HuH-7.5 (cell line): ENCODE measurements around the gene AHRR.
"Not testable (repeated sequence)": the region's sequence is repeated elsewhere in the genome, so short reads cannot be mapped to it uniquely, and the experiment has no call there.

Experiments
- DNase-seq: peaks from one replicate; pipeline ENCODE4 v3.0.0; 2011; ENCODE audit warnings: low spot score

Gene AHRR

DNA sequence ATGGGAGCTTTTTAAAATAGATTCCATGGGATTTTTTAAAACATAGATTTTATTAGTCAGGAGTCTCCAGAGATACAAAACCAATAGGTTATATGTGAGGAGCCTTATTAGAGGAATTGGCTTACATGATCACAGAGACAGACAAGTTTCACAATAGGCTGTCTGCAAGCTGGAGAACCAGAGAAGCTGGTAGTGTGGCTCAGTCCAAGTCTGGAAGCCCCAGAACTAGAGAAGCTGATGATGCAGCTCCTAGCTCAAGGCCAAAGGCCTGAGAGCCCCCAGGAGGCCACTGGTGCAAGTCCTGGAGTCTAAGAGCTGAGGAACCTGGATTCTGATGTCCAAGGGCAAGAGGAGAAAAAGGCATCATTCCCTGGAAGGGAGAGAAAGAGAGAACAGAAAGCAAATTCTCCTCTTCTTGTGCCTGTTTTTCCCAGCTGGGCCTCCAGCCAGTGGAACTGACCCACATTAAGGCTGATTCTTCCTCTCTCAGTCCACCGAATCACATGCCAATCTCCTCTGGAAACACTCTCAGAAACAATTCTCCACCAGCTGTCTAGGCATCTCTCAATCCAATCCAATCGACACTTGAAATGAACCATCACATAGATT, 59.3 kb downstream of the AHRR start:
- no peak for DNase-seq

DNA sequence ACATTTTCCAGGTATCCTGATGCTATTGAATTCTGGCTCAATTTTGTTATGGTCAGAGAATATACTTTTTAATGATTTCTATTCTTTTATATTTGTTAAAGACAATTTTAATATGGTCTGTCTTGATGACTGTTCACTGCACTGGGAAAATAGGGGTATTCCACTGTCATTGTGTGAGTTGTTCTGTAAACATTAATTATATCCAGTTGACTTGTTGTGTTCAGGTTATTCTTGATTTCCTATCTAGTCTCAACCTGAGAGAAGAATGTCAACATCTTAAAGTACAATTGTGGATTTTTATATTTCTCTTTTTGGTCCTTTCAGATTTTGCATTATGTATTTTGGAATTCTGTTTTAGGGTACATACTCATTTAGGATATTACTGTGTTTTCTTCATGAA, 61.6 kb downstream of the AHRR start:
- DNase-seq: no peak

DNA sequence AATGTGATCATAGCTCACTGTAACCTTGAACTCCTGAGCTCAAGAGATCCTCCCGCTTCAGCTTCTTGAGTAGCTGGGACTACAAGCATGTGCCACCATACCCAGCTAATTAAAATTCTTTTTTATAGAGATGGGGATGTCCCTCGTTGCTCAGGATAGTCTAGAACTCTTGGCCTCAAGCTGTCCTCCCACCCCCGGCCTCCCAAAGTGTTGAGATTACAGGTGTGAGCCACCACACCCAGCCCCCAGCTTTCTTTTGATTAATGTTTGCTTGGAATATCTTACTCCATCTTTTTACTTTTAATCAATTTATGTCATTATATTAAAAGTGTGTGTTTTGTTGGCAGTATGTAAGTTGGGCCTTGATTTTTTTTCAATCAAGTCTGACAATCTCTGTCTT, 62.1 kb downstream of the AHRR start:
- no peak for DNase-seq

DNA sequence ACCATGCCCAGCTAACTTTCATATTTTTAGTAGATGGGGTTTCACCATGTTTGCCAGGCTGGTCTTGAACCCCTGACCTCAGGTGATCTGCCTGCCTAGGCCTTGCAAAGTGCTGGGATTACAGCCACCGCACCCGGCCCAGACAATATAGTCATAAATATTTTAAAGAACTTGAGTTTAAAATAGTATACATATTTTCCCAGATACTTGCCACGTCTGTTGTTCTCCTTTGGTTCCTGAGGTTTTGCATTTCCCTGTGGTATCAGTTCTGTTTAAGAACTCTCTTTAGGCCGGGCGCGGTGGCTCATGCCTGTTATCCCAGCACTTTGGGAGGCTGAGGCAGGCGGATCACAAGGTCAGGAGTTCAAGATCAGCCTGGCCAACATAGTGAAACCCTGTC, 63.1 kb downstream of the AHRR start:
- DNase-seq: not testable (repeated sequence)

DNA sequence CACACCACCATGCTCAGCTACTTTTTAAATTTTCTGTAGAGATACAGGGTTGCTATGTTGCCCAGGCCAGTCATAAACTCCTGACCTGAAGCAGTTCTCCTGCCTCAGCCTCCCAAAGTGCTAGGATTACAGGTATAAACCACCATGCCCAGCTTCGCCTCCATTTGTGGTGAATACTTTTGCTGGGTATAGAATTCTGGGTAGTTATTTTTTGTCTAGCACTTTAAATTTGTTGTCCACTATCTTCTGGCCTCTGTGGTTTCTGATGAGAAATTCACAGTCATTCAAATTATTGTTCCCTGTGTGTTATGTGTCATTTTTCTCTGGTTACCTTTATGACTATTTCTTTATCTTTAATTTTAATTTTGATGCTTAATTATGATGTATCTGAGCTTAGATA, 63.8 kb downstream of the AHRR start:
- DNase-seq: no peak

DNA sequence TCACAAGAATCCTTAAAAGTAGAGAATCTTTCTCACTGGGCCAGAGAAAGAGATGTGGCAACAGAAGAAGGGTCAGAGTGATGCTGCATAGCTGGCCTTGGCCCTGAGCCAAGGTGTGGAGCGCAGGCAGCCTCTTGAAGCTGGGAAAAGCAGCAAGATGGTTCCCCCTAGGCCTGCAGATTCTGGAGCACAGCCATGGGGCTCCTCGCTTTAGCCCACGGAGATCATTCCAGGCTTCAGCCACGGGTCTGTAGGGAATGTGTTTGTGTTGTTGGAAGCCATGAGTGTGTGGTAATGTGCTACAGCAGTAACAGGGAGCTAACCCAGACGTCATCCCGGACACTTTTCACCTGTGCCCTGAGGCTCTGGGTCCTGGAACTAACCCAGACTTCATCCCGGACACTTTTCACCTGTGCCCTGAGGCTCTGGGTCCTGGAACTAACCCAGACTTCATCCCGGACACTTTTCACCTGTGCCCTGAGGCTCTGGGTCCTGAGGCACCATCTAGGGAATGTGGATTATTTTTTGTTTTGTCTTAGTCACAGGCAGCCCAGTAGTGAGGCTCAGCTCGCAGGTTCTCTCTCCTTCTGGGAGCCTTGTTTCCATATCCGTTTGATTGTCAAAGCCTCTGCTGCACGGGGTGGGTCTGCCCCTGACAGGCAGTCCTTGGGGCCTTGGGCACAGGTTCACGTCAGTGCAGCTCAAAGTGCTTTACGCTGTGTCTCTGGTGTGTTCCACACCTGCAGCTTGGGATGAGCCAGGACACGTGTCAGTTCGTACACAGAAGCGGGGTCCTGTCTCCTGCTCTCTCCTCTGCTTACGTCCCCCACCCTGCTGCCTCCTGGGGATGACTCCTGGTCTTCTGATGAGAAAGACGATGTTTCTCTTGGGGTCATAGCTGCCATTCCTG, 65.2 kb downstream of the AHRR start:
- no peak for DNase-seq

DNA sequence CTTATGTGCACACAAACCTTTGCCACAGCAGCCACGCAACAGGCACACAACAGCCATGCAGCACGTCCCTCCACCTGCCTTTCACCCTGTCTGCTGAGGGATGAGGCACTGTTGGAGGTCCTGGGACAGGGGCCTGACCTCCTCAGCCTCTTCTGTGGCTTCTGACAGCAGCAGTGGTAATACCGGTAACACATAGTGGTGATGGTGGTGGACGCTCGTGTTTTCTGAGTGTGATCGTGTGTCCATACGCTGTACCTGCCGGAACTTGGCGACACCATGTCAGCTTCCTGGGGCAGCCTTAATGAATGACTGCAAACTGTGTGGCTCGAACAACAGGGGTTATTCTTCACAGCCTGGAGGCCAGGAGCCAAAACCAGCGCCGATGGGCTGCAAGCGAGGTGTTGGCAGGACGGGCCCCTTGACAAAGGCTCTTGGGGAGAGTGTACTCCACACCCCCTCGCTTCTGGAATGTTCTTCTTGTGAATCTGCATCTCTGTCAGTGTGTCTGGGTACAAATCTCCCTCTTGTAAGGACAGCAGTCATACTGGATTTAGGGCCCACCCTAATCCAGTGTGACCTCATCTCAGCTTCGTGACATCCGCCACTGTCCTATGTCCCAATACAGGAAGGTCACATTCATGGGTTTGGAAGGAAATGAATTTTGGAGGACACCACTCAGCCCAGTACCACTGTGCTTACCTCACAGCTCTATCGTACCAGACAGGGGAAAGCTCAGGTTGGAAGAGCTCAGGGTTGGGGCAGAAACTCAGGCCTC, 66.2 kb downstream of the AHRR start:
- no peak for DNase-seq

DNA sequence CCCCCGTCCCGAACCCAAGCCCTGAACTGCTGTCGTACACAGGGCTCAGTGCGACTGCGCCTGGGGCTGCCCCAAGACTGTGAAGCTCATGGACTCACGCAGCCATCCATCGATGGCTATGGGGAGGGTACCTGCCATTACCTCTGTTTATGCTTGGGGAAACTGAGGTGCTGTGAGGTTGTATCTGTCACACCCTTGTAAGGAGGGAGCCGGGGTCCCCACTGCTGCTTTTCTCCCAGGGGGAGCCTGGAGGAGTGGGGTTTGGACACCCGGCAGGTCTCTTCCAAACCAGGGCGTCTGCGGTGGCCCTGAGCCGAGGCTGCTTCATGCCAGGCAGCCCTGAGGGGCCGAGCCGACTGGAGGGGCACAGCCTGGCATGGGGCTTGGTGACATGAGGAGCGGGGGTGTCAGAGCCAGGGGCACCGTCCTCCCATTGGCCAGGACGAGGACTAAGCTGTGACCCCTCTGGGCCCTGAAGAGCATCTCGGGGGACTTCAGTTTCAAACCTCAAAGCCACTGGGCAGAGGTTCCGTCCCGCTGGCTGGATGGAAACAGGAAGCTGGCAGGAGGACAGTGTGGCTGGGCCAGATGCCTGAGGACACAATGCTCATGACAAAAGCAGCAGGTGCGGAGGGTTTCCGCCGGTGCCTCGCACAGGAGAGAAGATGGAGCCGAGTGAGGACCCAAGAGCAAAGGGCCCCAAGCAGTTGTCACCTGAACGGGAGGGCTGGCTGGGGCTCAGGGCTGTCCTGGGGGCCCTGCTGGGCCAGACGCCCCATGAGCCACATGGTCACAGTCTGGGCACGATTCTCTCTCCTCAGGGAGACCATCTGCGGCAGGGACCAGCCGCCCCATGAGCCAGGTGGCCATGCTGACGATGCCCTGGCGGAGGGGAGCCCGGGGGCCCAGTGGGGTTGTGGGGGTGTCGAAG, 67.0 kb downstream of the AHRR start:
- DNase-seq: no peak

DNA sequence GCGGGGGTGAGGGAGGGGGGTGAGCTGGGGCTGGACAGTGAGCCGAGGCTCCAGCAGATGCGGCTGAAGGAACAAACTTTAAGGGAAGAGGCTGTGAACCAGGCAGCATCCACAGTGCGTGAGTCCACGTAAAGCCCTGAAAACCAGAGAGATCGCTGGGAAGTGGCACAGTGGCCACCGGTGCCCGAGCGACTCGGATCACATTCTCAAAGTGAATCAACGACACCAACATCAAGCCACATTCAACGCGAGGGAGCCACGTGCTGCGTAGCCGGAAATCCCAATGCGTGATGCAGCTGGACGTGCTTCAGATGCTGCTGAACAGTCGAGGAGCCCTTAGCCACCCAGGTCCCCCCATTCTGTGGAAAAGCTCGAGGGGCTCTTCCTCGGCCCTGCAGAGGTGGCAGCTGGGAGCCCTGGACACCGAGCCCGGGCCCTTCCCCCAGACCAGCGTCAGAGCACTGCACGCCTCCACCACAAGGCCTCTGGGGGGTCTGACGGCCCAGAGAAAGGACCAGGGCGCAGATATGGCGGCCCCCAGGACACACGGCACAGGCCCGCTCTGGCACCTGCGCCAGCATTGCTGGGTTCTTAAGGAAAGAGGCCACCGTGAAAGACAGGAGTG, 67.8 kb downstream of the AHRR start:
- DNase-seq: no peak

DNA sequence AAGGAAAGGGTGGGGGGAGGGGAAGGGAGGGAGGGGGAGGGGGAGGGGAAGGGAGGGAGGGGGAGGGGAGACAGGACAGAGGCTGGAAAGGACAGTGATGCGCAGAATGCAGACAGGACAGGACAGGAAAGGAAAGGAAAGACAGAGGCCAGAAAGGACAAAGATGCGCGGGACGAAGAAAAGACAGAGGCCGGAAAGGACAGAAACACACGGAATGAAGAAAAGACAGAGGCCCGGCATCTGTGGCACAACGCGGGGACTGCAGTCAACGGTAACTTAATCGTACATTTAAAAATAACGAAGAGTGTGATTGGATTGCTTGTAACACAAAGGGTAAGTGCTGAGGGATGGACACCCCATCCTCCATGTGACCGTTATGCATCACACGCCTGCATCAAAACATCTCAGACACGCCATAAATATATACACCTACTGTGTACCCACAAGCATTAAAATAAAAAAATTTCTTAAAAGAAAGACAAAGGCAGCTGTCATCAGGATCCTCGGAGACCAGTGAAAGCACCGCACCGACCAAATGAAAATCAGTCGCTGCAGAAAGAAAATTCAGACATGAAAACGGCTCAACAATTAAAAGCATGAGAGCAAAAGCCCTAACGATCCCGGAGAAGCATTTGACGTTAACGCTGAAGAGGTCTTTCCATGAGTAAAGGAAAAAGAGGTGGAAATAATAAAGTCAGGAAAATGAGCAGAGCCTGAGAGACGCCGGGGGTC, 68.5 kb downstream of the AHRR start:
- DNase-seq: no peak

DNA sequence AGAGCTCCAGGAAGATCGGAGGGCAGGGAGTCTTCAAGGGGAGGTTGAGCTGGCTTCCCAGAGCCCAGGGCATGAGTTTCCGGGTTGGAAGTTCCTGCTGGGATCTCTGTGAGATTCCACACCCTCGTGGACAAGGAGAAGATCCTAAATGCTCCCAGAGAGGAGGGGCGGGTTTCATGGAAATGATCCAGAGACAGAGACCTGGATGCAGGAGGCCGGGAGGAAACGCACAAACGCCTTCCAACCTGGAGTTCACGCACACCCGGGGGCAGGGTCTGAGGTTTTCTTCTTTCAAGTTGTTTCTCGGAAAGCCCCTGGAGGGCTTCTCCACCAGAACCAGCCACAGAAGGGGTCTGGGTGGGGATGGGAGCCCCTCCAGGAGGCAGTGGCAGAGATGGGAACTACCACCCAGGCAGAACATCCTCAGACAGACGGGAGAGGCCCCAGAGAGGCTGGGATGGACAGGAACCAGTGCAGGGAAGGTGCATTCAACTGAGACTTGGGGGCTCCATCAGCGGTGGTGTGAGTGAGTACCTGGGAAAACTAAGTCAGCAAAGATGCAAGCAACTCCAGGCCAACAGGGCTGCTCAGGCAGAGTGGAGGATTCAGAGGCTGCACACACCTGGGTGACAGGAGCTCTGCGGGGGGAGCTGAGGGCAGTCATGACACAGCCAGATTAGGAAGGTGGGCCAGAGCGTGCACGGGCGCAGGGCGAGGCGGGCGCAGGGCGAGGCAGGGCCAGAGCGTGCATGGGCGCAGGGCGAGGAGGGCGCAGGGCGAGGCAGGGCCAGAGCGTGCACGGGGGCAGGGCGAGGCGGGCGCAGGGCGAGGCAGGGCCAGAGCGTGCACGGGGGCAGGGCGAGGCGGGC, 69.3 kb downstream of the AHRR start:
- no peak for DNase-seq

DNA sequence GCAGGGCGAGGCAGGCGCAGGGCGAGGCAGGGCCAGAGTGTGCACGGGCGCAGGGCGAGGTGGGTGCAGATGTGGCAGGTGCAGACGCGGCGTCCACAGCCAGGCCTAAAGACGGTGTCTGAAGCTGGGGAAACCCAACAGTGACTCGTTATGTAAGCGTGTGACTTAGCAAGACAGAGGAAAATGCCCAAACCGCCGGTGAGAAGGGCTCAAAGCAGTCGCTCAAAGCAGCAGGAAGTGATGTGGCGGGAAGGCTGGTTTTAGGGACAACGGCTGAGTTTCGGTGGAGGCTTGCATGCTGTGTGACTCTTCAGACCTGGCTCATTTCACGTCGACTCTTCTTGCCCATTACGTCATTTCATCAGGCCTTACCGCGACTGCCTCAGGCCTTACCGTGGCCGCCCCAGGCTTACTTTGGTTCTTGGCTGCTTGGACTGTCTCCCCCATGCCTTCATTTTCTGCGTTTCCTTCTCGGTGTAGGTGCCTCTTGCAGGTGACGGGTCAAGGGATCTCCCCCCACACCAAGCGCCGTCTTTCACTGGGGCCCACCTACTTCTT, 71.0 kb downstream of the AHRR start:
- no peak for DNase-seq

DNA sequence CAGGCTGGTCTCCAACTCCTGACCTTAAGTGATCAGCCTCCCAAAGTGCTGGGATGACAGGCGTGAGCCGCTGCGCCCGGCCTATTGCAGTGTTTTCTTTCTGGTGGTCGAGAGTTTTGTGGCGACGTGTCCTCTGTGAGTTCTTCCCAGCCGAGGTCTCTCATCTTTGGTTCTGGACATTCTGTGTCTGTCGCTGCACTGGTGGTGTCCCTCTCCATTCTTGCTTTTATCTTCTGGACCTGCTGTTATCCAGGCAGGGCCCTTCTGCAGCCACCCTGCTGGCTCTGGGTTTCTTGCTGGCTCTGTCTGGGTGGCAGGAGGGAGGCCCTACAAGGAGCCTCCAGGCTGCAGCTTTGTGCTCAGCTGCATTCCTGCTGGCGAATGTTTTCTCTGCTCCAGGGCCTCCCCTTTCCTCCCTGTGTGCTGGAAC, 72.3 kb downstream of the AHRR start:
- no peak for DNase-seq

DNA sequence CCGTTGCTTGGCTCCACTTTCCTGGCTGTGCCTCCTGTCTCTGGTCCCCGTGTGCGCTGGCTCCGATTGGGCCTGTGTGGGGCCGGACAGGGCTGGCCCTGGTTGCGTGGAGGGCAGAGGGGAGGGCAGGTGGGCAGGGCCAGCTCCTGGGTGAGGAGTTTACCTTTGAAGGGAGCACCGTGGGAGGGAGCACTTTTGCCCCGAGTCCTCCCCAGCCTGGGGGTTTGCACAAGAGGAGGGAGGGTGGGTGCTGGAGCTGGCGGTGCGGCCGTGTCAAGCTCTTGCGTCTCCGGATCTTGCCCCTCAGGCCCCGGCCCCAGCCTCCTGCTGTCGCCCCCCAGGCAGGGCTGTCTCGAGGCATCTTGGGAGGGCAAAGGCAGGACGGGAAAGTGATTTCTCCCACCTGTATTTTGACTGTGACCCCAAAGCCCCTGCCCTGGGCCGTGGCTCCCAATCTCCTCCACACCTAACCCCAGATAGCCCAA, 73.2 kb downstream of the AHRR start:
- DNase-seq: no peak

DNA sequence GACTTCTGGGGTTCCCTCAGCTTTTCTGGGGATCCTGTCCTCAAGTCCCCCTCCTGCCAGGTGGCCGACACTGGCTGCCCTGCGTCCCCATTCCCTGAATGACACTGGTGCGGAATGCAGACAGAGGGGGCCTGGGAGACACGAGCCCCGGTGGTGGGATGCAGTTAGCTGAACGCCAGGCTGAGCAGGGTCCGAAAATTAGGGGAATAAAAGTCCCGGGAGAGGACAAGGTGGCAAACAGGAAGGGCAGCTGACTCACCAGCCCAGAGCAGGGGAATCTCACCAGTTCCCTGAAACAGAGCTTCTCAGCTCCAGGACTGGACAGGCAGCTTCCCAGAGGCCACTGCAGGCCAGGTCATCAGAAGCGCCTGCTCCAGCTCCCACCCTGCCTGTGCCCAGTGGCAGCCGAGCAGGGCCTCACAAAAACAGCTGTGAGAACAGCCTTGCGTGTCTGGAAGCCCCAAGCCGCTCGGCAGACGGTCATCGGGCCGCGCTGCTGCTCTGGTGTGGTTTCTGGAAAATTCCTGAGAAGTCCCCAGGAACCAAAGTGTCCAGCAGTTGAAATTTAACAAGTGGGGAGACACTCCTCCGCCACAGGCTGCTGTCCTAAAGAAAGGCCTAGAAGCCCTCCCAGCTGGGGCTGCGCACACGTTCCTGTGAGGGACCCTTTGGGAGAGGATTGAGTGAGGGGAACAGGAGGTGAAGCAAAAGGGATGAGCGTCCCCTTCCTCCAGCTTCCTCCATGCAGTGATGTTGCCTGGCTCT, 73.8 kb downstream of the AHRR start:
- DNase-seq: no peak

DNA sequence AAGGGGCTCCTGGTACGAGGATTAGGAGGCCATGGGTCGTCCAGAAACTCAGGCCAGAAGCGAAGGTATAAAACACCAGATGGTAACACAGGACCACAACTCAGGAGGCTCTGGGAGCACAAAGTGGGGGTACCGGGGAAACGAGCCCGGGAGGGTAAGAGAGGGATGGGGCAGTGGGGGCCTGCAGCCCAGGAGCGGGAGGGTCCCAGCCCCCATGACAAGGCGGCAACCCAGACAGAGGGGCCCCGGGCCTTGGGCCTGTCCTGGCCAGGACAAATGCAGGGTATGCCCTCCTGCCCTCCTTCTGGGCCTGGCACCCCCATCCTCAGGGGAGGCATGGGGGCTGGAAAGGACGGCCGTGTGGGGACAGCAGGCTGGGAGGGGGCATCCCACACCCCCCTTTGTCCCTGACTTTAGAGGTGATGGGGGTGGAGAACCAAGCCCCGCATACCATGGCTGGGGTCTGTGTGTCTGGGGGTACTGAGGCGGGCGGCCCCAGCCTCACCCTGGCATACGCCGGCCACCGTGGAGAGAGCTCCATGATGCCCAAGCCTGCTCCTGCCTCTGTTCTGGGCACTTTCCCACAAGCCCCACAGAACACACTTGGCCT, 74.5 kb downstream of the AHRR start:
- DNase-seq: no peak

DNA sequence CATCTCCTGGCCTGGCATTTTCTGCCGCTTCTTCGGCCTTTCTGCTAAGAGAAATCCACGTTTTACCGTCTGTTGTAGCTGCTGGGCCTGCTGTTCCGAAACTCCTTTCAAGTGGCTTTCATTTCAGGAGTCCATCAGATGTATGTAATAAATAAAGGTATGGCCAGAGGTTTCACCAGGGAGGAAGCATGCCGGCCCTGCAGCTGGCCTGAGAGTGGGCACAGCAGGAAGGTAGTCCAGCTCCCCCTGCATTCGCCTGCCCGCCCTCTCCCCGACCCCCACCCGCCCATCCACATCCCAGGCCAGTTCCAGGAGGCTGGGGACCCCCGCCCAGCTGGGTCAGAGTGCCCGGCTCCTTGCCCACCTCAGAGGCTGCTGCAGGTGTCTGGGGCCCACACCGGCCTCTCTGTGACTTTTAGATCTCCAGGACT, 75.0 kb downstream of the AHRR start:
- no peak for DNase-seq

DNA sequence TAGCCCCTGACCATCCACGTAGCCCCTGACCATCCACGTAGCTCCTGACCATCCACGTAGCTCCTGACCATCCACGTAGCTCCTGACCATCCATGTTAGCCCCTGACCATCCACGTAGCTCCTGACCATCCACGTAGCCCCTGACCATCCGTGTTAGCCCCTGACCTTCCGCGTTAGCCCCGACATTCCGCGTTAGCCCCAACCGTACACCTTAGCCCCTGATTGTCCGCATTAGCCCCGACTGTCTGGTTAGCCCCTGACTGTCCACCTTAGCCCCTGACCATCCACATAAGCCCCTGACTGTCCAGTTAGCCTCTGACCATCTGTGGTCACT, 76.6 kb downstream of the AHRR start:
- DNase-seq: not testable (repeated sequence)
